Sciatic nerve (tissue), 2 donors: ENCODE data around the gene ZNRF4. TPM values are rescaled to one million over a fixed set of nuclear protein-coding genes. Genes with fewer than 3 reads are reported as not detected.
"Not testable (repeated sequence)": the region's sequence is repeated elsewhere in the genome, so short reads cannot be mapped to it uniquely, and the experiment has no call there.

ENCODE experiments used
- ATAC-seq: fragments of 200-7000 bp; cut with Tn5 transposase; one replicate; pipeline ENCODE4 v1.9.1; 2020; ENCODE audit warnings: mild to moderate bottlenecking, moderate library complexity
- DNase-seq: peaks from one replicate; pipeline ENCODE4 v3.0.0-alpha.2; 2020; ENCODE audit warnings: low spot score
- intact Hi-C: fragments of 100-400 bp; cut with DNase I; formaldehyde crosslinking; loops from one replicate; pipeline ENCODE4 v1.14.2; 2022
- total RNA-seq: library from RNA; stranded (reverse); fragmentation: NEBNext Ultra II Directional; extraction: Animal tissue kit (Norgen Biotek cat#: 25700); gene quantifications from one replicate; pipeline ENCODE4 v1.2.1, GENCODE V29; 2021
- donor health status: DM: no; HTN: no; CAD: no.
- donor health status: DM: no; HTN: no; CAD: no.

Gene ZNRF4
- total RNA-seq, 1 donor from 2014 or later = not detected

DNA sequence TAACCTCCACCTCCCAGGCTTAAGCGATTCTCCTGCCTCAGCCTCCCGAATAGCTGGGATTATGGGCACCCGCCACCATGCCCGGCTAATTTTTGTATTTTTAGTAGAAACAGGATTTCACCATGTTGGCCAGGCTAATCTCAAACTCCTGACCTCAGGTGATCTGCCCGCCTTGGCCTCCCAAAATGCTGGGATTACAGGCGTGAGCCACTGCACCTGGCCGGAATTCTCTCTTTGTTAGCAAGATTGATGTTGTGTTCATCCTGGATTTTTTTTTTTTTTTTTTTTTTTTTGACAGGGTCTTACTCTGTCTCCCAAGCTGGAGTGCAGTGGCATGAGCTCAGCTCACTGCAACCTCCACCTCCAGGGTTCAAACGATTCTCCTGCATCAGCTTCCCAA lies 16.5 kb upstream of the ZNRF4 start:
- ATAC-seq, intact Hi-C loops, DNase-seq: not testable (repeated sequence)

DNA sequence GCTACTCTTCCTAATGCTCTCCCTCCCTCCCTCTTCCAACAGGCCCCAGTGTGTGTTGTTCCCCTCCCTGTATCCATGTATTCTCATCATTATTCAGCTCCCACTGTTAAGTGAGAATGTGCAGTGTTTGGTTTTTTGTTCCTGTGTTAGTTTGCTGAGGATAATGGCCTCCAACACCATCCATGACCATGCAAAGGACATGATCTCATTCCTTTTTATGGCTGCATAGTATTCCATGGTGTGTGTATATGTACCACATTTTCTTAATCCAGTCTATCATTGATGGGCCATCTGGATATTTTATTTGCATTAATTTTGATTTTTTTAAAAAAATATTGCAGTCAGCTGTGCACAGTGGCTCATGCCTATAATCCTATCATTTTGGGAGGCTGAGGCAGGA lies 15.8 kb upstream of the ZNRF4 start:
- ATAC-seq = no peak
- no peak for DNase-seq
- intact Hi-C loops = no loop called here

DNA sequence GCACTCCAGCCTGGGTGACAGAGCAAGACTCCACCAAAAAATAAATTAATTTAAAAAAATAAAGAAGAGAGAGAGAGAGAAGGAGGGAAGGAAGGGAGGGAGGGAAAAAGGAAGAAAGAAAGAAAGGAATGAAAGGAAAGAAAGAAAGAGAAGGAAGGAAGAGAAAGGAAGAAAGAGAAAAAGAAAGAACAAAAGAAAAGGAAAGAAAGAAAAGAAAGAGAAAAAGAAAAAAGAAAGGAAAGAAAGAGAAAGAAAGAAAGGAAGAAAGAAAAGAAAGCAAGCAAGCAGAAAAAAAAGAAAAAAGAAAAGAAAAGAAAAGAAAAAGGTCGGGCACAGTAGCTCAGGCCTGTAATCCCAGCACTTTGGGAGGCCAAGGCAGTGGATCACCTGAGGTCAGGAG lies 14.9 kb upstream of the ZNRF4 start:
- intact Hi-C loops = no loop called here
- ATAC-seq (no peak), DNase-seq (no peak)

DNA sequence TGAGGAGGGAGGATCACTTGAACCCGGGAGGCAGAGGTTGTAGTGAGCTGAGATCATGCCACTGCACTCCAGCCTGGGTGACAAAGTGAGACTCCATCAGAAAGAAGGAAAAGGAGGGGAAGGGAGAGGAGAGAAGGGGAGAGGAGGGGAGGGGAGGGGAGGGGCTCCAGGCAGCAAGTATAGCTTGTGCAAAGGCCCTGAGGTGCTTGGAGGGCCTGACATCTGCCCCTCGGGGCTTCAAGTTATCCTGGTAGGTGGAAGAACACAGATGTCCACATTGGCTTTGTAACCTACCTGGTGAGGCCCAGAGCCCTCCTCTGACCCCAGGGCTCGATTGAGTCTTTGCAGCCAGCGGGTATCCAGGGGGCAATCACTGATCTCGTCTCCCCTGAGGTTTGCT lies 11.5 kb upstream of the ZNRF4 start:
- DNase-seq (no peak), ATAC-seq (no peak)
- intact Hi-C loops = no loop called here

DNA sequence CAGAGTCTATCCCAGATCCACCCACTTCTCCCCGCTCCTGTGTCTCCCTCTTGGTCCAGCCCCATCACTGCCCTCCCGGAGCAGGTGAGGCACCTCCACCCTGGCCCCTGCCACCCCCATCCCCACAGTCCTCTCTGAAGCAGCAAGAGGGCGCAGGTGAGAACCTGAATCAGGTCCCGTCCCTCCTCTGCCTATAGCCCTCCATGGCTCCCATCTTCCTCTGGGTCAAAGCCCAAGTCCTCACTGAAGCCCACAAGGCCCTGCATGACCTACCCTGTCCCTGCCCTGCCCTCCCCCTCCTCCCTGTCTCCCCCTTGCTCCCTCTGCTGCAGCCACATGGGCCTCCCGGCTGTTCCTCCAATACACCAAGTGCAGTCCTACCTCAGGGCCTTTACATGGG lies 10.8 kb upstream of the ZNRF4 start:
- intact Hi-C loops = no loop called here
- ATAC-seq (no peak), DNase-seq (no peak)

DNA sequence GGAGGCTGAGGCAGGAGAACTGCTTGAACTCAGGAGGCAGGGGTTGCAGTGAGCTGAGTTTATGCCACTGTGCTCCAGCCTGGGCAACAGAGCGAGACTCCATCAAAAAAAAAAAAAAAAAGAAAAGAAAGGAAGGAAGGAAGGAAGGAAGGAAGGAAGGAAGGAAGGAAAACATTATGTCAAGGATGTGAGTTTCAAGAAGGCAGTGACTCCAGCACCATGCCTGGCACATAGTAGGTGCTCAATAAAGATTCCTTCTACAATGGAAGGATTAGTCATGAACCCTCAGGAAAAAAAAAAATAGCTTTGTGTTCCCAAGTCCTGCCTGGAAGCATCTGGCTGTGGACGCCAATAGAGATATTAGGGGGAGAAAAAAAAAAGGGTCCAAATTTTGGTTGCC lies 10.1 kb upstream of the ZNRF4 start:
- DNase-seq (no peak), ATAC-seq (no peak)
- intact Hi-C loops = no loop called here

DNA sequence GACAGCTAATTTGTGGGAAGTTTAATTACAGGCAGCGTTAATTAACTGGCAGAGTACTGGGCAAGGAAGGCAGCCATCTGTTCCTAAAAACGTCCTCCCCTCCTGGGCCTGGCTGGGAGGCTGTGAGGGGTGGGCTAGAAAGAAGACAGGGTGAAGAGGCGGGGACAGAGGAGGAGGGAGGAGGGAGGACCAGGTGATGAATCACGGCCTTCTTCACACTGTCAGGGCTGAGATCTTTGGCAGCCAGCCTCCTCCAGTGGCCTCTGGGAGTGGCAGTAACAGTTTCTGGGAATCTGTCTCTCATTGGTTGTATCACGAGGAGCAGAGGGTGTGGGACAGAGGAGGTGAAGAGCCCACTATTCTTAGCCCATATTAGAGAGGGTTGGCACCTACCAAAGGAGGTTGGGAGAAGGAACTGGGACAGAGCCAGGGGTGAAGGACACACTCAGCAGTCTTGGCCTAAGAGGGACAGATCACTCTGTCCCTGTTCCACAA lies 9.6 kb upstream of the ZNRF4 start:
- intact Hi-C loops = no loop called here
- no peak for ATAC-seq
- no peak for DNase-seq

DNA sequence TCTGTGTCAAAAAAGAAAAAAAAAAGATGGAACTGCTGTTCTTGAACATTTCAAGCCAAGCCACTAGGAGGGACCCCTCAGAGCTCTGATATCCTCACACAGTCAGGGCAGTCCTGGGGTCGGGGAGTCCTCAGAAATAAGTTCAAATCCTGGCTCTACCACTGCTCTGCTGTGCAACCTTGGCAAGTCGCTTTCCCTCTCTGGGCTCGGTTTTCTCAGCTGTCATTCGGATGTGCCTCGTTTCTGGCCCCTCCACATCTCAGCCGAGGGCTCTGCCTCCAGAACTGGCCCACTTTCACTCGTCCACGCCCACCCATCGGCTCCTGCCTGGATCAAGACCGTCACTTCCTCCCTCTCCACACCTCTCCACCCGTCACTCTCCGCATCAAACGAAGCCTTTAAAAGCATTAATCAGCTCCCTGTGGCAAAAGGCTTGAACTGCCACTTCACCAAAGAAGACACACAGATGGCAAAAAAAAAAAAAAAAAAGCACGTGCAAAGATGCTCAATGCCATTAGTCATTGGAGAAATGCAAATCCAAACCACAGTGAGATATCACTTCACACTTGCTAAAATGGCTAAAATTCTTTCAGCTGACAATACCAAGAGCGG lies 7.4 kb upstream of the ZNRF4 start:
- no peak for ATAC-seq

DNA sequence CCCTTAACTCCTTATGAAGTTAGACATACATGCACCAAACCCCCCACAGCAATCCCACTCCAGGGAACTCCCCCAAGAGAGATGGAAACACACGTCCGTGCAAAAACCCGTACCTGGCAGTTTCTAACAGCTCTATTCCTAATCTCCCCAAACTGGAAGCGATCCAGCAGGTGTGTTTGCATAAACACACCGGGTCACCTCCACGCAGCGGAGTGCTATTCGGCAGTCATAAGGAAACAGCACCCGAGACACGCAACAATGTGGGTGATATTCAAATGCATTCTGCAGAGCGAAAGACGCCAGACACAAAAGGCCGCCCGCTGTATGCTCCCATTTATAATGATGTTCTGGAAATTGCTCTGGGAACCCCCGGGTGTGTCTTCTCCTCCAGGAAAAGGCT lies 6.8 kb upstream of the ZNRF4 start:
- intact Hi-C loops = no loop called here
- no peak for ATAC-seq

More for the DNA sequence above, 7.4 kb upstream of the ZNRF4 start:
- intact Hi-C loops = no loop called here
- DNase-seq = no peak

DNA sequence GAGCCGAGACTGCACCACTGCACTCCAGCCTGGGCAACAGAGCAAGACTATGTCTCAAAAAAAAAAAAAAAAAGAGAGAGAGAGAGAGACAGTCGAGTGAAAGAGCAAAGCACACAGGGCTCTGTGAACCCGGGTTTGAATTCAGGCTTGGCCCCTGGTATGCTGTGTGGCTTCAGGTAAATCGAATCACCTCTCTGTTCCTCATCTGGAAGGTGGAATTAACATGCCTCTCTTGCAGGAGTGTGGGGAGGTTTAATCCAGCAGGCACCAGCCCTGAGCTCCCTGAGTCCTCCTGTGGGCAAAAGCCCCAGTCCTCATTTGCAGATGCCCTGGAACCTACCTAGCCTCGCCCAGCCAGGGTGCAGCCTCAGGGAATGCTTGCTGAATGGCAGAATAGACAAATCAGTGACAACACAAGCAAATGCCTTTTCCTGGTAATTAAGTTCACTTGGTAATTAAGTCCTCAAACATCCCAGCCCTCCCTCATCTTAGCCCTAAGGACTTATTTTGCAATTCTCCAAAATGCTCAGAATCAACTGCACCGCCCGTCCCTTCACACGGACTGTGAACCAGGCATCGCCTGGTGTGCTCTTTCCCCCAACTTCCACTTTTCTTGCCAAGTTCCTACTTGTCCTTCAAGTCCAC lies 4.6 kb upstream of the ZNRF4 start:
- no peak for ATAC-seq
- no peak for DNase-seq
- intact Hi-C loops = no loop called here

More for the DNA sequence above, 6.8 kb upstream of the ZNRF4 start:
- DNase-seq = no peak

DNA sequence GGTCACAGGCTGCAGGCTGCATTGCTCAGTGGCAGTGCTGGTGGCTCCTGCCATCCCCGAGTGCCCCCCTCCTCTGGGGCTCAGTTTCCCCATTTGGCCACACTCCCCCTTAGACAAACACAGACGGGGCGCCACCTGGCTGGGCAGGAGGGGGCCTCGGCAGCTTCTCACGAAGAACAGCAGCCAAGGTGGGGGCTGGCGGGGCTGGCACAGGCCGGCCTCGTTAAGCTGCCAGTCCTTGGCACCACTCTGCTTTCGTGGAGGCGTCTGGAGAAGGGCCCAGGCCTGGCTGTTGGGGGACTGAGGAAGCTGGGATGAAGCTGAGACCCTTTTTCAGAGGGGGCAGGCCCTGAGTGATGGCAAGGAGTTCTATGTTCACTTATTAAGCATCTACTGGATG lies 3.7 kb upstream of the ZNRF4 start:
- intact Hi-C loops = no loop called here
- ATAC-seq (no peak), DNase-seq (no peak)

DNA sequence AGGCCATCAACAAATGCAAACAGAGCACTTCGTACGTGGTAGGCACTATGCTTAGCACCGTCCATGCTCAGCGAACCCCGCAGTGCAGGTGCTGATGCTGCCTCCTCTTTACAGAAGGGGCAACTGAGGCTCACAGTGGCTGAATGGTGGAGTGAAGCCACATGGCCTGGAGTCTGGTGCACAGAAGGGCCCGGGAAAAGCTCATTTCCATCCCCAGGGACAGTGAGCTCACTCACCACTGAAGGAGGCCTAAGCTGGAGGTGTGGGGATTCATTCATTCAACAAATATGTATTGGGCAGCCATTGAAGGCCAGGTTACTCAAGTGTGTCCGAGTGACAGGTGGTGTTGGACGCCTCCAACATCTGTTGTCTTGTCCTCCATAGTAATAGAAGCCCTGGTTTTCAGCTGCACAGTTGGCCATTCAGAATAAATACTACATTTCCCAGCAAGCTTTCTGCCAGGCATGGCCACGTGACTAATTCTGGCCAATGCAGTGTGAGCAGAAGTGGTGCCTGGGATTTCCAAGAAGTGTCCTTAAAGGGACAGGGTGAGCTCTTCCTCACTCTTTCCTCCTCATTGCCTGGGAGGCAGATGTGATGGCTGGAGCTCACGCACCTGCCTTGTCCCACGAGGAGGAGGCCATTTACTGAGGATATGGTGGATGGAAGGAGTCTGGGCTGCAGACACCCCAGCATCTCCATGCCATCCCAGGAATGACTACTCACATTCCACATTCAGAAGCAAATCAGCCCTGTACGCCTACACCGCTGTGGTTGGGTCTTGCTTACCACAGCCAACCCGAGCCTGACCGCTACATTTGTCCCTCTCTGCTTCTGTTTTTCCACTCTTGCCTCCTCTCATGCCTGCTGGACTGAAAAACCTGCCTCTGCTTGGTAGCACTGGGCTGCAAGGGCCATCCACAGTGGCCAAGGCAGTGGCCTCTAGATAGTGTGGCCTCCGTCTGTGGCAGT lies 2.3 kb upstream of the ZNRF4 start:
- DNase-seq (no peak), ATAC-seq (no peak)
- intact Hi-C loops = no loop called here

DNA sequence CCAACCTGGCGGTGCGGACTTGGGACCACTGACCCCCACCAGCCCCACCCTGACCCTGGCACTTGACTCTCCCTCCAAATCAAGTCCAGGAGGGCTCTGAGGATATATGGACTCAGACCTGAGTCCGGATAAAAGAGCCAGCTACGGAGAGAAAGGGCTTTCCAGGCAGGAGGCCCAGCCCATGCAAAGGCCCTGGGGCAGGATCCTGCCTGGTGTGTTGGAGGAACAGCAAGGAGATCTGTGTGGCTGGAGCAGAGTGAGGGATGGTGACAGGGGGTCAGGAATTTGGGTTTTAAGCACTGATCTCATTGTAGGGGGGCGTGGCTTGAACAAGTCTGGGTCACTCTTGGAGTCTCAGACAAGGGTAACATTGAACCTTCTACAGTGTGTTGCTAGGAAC lies 474 bp upstream of the ZNRF4 start:
- DNase-seq (no peak), ATAC-seq (no peak)
- intact Hi-C loops = no loop called here

DNA sequence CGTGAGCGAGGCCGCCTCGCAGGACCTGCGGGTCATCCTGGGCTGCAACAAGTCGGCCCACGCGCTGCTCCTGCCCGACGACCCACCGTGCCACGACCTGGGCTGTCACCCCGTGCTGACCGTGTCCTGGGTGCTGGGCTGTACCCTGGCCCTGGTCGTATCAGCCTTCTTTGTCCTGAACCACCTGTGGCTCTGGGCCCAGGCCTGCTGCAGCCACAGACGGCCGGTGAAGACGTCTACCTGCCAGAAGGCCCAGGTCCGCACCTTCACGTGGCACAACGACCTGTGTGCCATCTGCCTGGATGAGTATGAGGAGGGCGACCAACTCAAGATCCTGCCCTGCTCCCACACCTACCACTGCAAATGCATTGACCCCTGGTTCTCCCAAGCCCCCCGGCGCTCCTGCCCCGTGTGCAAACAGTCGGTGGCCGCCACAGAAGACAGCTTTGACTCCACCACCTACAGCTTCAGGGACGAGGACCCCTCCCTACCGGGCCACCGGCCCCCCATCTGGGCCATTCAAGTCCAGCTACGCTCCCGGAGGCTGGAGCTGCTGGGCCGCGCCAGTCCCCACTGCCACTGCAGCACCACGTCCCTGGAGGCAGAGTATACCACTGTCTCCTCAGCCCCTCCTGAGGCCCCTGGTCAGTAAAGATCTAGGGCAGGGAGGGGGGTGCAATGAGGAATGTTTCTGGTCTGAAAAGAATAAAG lies 1.1 kb downstream of the ZNRF4 start:
- intact Hi-C loops = no loop called here
- ATAC-seq (no peak), DNase-seq (no peak)

DNA sequence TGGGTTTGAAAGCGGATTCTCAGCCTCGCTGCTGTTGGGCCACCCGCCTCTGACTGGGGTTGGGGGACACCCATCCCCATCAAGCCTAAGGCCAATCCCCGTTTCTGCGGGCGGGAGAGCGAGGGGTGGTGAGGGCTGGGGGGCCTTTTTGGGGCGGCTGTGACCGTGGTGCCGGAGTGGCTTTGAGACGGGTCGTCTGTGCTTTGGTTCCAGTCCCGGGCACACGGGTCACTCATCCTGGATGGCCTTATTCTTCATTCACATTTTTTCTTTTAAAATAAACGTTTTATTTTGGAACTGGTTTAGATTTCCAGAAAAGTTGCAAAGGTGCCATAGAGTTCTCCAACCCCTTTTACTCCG lies 1.6 kb downstream of the ZNRF4 start:
- DNase-seq = no peak
- no peak for ATAC-seq
- intact Hi-C loops = no loop called here

DNA sequence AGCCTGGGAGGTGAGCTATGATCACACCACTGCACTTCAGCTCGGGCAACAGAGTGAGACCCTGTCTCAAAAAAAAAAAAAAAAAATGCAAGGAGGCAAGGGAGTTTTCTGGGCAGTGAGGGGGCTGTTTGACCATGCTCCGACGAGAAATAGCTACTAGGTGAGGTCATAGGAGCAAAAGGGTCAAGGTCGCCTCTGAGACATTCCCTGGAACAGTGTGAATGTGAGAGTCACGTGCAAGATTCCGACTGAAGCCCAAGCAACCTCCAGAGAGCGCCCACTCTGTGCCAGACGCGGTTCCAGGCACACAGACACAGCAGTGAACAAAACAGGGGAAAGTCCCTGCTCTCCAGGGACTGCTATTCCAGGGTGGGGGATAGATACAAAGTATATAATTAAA lies 2.5 kb downstream of the ZNRF4 start:
- intact Hi-C loops = no loop called here
- no peak for ATAC-seq
- no peak for DNase-seq

DNA sequence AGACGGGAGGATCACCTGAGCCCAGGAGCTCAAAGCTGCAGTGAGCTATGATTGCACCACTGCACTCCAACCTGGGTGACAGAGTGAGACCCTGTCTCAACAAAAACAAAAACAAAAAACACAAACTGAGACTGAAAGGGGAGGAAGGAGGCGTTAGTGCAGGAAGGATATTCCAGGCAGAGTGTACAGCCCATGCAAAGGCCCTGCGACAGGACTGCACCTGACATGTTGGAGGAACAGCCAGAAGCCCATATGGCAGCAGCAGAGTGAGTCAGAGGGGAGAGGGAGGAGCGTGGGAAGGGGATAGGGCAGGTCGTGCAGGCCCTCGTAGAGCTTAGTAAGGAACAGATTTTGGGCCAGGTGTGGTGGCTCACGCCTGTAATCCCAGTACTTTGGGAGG lies 3.2 kb downstream of the ZNRF4 start:
- no peak for DNase-seq
- no peak for ATAC-seq
- intact Hi-C loops = no loop called here

DNA sequence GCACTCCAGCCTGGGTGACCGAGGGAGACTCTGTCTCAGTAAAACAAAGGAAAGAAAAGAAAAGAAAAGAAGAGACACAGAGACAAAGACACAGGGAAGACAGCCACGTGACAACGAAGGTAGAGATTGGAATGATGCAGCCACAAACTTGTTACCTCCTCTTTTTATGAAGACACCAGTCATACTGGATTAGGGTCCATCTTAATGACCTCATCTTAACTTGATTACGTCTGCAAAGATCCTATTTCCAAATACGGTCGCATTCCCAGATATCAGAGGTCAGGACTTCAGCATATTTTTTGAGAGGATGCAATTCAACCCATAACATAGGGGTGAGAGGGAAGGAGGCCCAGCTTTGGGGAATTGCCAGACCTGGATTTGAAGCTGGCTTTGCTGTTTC lies 4.1 kb downstream of the ZNRF4 start:
- no peak for DNase-seq
- no peak for ATAC-seq
- intact Hi-C loops = no loop called here

DNA sequence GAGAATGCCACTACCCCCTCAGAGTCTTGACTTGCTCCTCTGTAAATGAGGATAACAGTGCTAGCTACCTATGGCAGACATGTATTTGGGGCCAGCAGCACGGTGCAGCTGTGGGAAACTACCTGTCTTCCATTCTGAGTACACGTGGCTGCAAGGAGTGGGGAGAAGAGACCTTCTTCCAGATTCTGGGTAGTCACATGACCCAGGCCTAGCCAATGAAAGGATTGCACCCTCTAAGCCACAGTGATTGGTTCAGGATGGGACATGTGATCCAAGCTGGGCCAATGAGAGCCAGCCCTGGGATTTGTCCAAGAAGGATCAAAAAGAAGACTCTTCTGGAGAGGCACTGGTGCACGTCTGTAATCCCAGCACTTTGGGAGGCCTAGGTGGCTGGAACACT lies 5.5 kb downstream of the ZNRF4 start:
- ATAC-seq = no peak
- intact Hi-C loops = no loop called here
- DNase-seq = no peak
